GM23338 (cell line): ENCODE data around the gene CEP192. TPM values are rescaled to one million over a fixed set of nuclear protein-coding genes. Genes with fewer than 3 reads are reported as not detected.
A peak's percentile ranks its signal among the peaks of the same experiment; 100 is the strongest.

Source experiments
- ATAC-seq: fragments of 200-7000 bp; cut with Tn5 transposase; 3 replicates; pipeline ENCODE4 v1.9.1; 2020
- DNase-seq: peaks from one replicate; pipeline ENCODE4 v3.0.0-alpha.2; 2015; ENCODE audit warnings: low spot score
- H2AFZ ChIP-seq: fragments of 200-600 bp; sonication (generic); 2 replicates; pipeline ENCODE4 v1.8.0; 2016; ENCODE audit warnings: antibody characterized with exemption, mild to moderate bottlenecking, moderate library complexity
- H3F3A ChIP-seq: fragments of 200-600 bp; sonication (generic); replicated peaks from 2 replicates; pipeline ENCODE4 v1.8.0; 2017; ENCODE audit warnings: antibody characterized with exemption, mixed run types, low read depth
- H3K27ac ChIP-seq: fragments of 200-600 bp; sonication (generic); 2 replicates; pipeline ENCODE4 v1.6.1; 2016; ENCODE audit warnings: low read depth
- H3K27me3 ChIP-seq: fragments of 200-600 bp; sonication (generic); 2 replicates; pipeline ENCODE4 v1.8.0; 2016; ENCODE audit warnings: mild to moderate bottlenecking, mixed run types, moderate library complexity; ENCODE audit not compliant: insufficient read depth
- H3K36me3 ChIP-seq: fragments of 200-600 bp; sonication (generic); 2 replicates; pipeline ENCODE4 v1.8.0; 2016; ENCODE audit warnings: mild to moderate bottlenecking; ENCODE audit not compliant: insufficient read depth
- H3K4me1 ChIP-seq: fragments of 200-600 bp; sonication (generic); 2 replicates; pipeline ENCODE4 v1.8.0; 2016; ENCODE audit warnings: mild to moderate bottlenecking, moderate library complexity; ENCODE audit not compliant: insufficient read depth
- H3K4me2 ChIP-seq: fragments of 200-600 bp; sonication (generic); 2 replicates; pipeline ENCODE4 v1.7.1; 2017; ENCODE audit warnings: mixed run types
- H3K4me3 ChIP-seq: fragments of 200-600 bp; sonication (generic); 2 replicates; pipeline ENCODE4 v1.6.1; 2016; ENCODE audit warnings: mixed run types
- H3K79me2 ChIP-seq: fragments of 200-600 bp; sonication (generic); replicated peaks from 2 replicates; pipeline ENCODE4 v1.8.0; 2017; ENCODE audit warnings: mild to moderate bottlenecking; ENCODE audit not compliant: insufficient read depth
- H3K9me2 ChIP-seq: fragments of 200-600 bp; sonication (generic); 2 replicates; pipeline ENCODE4 v1.8.0; 2017; ENCODE audit not compliant: insufficient read depth
- H4K20me1 ChIP-seq: fragments of 200-600 bp; sonication (generic); replicated peaks from 2 replicates; pipeline ENCODE4 v1.8.0; 2017; ENCODE audit warnings: mild to moderate bottlenecking; ENCODE audit not compliant: insufficient read depth
- H3K27ac Mint-ChIP-seq: 2 replicates; pipeline ENCODE4 v1.8.0; 2020; ENCODE audit warnings: inconsistent platforms, mild to moderate bottlenecking, moderate library complexity, mixed read lengths
- H3K27me3 Mint-ChIP-seq: 3 replicates; pipeline ENCODE4 v1.8.0; 2022; ENCODE audit warnings: low read depth, mild to moderate bottlenecking, moderate library complexity, mixed read lengths, inconsistent platforms; ENCODE audit not compliant: insufficient read depth, poor library complexity
- H3K36me3 Mint-ChIP-seq: 3 replicates; pipeline ENCODE4 v1.8.0; 2021; ENCODE audit warnings: low read depth, mild to moderate bottlenecking, inconsistent platforms, moderate library complexity, mixed read lengths
- H3K4me1 Mint-ChIP-seq: 3 replicates; pipeline ENCODE4 v1.8.0; 2020; ENCODE audit warnings: mild to moderate bottlenecking, inconsistent platforms, mixed read lengths
- H3K4me3 Mint-ChIP-seq: 3 replicates; pipeline ENCODE4 v1.8.0; 2021; ENCODE audit warnings: moderate library complexity, mild to moderate bottlenecking, inconsistent platforms, mixed read lengths
- H3K9me3 Mint-ChIP-seq: 3 replicates; pipeline ENCODE4 v1.8.0; 2020; ENCODE audit warnings: moderate library complexity, mild to moderate bottlenecking, inconsistent platforms, mixed read lengths
- CREB1 ChIP-seq: fragments of 250-450 bp; sonication (Bioruptor Pico); IDR thresholded peaks from 2 replicates; pipeline ENCODE4 v1.5.0; 2020; ENCODE audit warnings: low read depth, mild to moderate bottlenecking, moderate library complexity
- CTCF ChIP-seq, 2 experiments: fragments of 200-600 bp in 1 of 2; sonication (generic) in 1 of 2; conservative IDR thresholded peaks; 2 replicates each; pipeline versions ENCODE4 v1.5.1 to v1.6.1; 2016 to 2017; ENCODE audit warnings: antibody characterized with exemption in 2 of 2, low read depth in 2 of 2, mild to moderate bottlenecking in 2 of 2, moderate library complexity in 1 of 2
- EZH2phosphoT487 ChIP-seq: fragments of 200-600 bp; sonication (generic); IDR thresholded peaks from one replicate; pipeline ENCODE4 v1.8.1; 2018; ENCODE audit warnings: antibody characterized with exemption; ENCODE audit not compliant: unreplicated experiment
- NANOG ChIP-seq: IDR thresholded peaks from 2 replicates; pipeline ENCODE4 v1.6.1; 2016; ENCODE audit warnings: antibody characterized with exemption, borderline replicate concordance
- POLR2AphosphoS5 ChIP-seq: IDR thresholded peaks from 2 replicates; pipeline ENCODE4 v1.6.1; 2016; ENCODE audit warnings: antibody characterized with exemption, low read depth
- ZNF114 ChIP-seq: fragments of 250-450 bp; sonication (Bioruptor Pico); IDR thresholded peaks from 2 replicates; pipeline ENCODE4 v1.5.0; 2020; ENCODE audit warnings: mild to moderate bottlenecking, moderate library complexity
- polyA plus RNA-seq: library from polyadenylated mRNA; unstranded; fragments of >200 nt; fragmentation: Nextera tagmentation; extraction: Ambion mirVana; gene quantifications from 2 replicates; pipeline ENCODE4 v1.2.1, GENCODE V29; 2016
- total RNA-seq: library from RNA; depleted of rRNA; stranded (reverse); fragments of >200 nt; shearing (Covaris generic); gene quantifications from 2 replicates; pipeline ENCODE4 v1.2.3, GENCODE V29; 2014

CEP192 gene
- total and polyA plus RNA-seq, 2 experiments from 2014 or later = 15.2 to 30.6 TPM

GRCh38 chr18:12946549-12947284 is 44.4 kb upstream of the CEP192 start:
- Histone ChIP-seq H3F3A (peaks cover 12% of the 10 kb centered on the region; the same call in 1 of the 2 replicates), H3K27me3 (no peaks in the 10 kb centered on the region), H3K79me2 (peaks cover 32% of the 10 kb centered on the region), H3K4me3 (peak overlapping the region; percentile 80), H4K20me1 (peaks cover 13% of the 10 kb centered on the region), H3K4me2 (peak overlapping the region; percentile 94), H3K4me1 (peaks cover 5% of the 10 kb centered on the region; the same call in 1 of the 2 replicates), H3K9me2 (no peaks in the 10 kb centered on the region), H2AFZ (peak overlapping the region; percentile 98), H3K27ac (peak overlapping the region; percentile 91), H3K36me3 (no peaks in the 10 kb centered on the region)
- no peak for TF ChIP-seq ZNF114 (CRISPR knock-in tag)
- TF ChIP-seq CREB1 = no peak
- TF ChIP-seq CTCF (conservative IDR thresholded peaks at IDR 0.05; ENCODE audit: low read depth in 2 of 2) = peak in 1 of 2 experiments; percentile 23; a peak in 2 of 4 replicates
- TF ChIP-seq EZH2phosphoT487 = no peak
- TF ChIP-seq NANOG = no peak
- Mint-ChIP-seq H3K4me3 (peak overlapping the region; percentile 91), H3K36me3 (peaks cover 27% of the 10 kb centered on the region; the same call in 2 of the 3 replicates), H3K27ac (peak overlapping the region; percentile 97), H3K27me3 (peaks cover 23% of the 10 kb centered on the region), H3K4me1 (peaks cover 16% of the 10 kb centered on the region; the same call in 2 of the 3 replicates), H3K9me3 (peaks cover 12% of the 10 kb centered on the region; the same call in 2 of the 3 replicates)
- peak; percentile 10 for ATAC-seq
- DNase-seq = peak; percentile 76

- H3K36me3 Mint-ChIP-seq = peaks cover 30% of the 10 kb centered on the region; the same call in 2 of the 3 replicates
- peak within 1 kb of the TSS; percentile 98 for H2AFZ ChIP-seq
These were observed 43.7 kb upstream of the CEP192 start, which contains the start of gene SEH1L for GRCh38 chr18:12947285-12948049. SEH1L (plus strand) TSS chr18:12948011; CDS start chr18:12948122, 111 bp downstream.

More at GRCh38 chr18:12947285-12948049, 43.7 kb upstream of the CEP192 start, which contains the start of gene SEH1L:
- H3K9me3 Mint-ChIP-seq = peaks cover 12% of the 10 kb centered on the region; the same call in 2 of the 3 replicates
- peaks cover 23% of the 10 kb centered on the region for H3K27me3 Mint-ChIP-seq
- H3K4me3 Mint-ChIP-seq = peak within 1 kb of the TSS; percentile 91
- H3K79me2 ChIP-seq = peaks cover 39% of the 10 kb centered on the region
- peak within 1 kb of the TSS; percentile 99 for H3K27ac ChIP-seq
- ATAC-seq (peak; percentile 88), DNase-seq (peak; percentile 99)
- peaks cover 5% of the 10 kb centered on the region; the same call in 1 of the 2 replicates for H3K4me1 ChIP-seq
- TF ChIP-seq POLR2AphosphoS5 (peak; percentile 75), CREB1 (no peak), NANOG (no peak)
- peak within 1 kb of the TSS; percentile 94 for H3K4me2 ChIP-seq
- peak within 1 kb of the TSS; percentile 97 for H3K27ac Mint-ChIP-seq
- H3K4me1 Mint-ChIP-seq = peaks cover 16% of the 10 kb centered on the region; the same call in 2 of the 3 replicates
- H3K4me3 ChIP-seq = peak within 1 kb of the TSS; percentile 85
- peaks cover 12% of the 10 kb centered on the region; the same call in 1 of the 2 replicates for H3F3A ChIP-seq
- peaks cover 13% of the 10 kb centered on the region for H4K20me1 ChIP-seq
- H3K36me3 ChIP-seq = no peaks in the 10 kb centered on the region
- H3K9me2 ChIP-seq = no peaks in the 10 kb centered on the region
- no peaks in the 10 kb centered on the region for H3K27me3 ChIP-seq
